B cell (primary cell): ENCODE measurements around the gene SCN2B.

ENCODE experiments used
- CTCF ChIP-seq: fragments of 200-600 bp; IDR thresholded peaks from one replicate; pipeline ENCODE4 v1.8.0; 2022; ENCODE audit warnings: antibody characterized with exemption, mild to moderate bottlenecking
- EZH2 ChIP-seq: IDR thresholded peaks from 2 replicates; pipeline ENCODE4 v1.6.1; 2012; ENCODE audit warnings: borderline replicate concordance, low read depth, mild to moderate bottlenecking, moderate library complexity, low read length; ENCODE audit not compliant: insufficient read depth, poor library complexity, severe bottlenecking

- TF ChIP-seq EZH2 (no peak), CTCF (no peak)
These were observed 55.6 kb downstream of the SCN2B start for GRCh38 chr11:118120793-118121192.
